Right renal pelvis (tissue), 4 donors: ENCODE results near the gene CYP11A1. TPM values are rescaled to one million over a fixed set of nuclear protein-coding genes. Genes with fewer than 3 reads are reported as not detected.
"Not testable (repeated sequence)": the region's sequence is repeated elsewhere in the genome, so short reads cannot be mapped to it uniquely, and the experiment has no call there.

Source experiments
- DNase-seq, 4 donors: peaks; one replicate each; pipeline ENCODE4 v3.0.0-alpha.2; 2013; ENCODE audit warnings: low read depth in 4 of 4, low spot score in 3 of 4, missing footprints in 1 of 4
- polyA plus RNA-seq, 4 donors: library from polyadenylated mRNA; unstranded; fragments of 120-200 nt; gene quantifications; one replicate each; pipeline ENCODE4 v1.2.1, GENCODE V29; 2013; ENCODE audit not compliant: insufficient read length in 4 of 4

CYP11A1 gene
- polyA plus RNA-seq, 4 donors: 0.57 to 1.3 (median 1.1) TPM

- DNase-seq: no peak
These were observed 33.7 kb upstream of the CYP11A1 start for GRCh38 chr15:74400915-74401757.

GRCh38 chr15:74400313-74400860, 32.9 kb upstream of the CYP11A1 start:
- no peak for DNase-seq

- DNase-seq: no peak
These were observed 32.3 kb upstream of the CYP11A1 start for GRCh38 chr15:74399511-74400312.

- DNase-seq: no peak
These were observed 31.7 kb upstream of the CYP11A1 start for GRCh38 chr15:74399100-74399499.

GRCh38 chr15:74398183-74398582, 30.7 kb upstream of the CYP11A1 start:
- DNase-seq: no peak

- DNase-seq: no peak
These were observed 30.0 kb upstream of the CYP11A1 start for GRCh38 chr15:74397239-74398068.

GRCh38 chr15:74396445-74397238, 29.2 kb upstream of the CYP11A1 start:
- DNase-seq: no peak

- no peak for DNase-seq
These were observed 28.6 kb upstream of the CYP11A1 start for GRCh38 chr15:74396146-74396438.

GRCh38 chr15:74395319-74396145, 28.1 kb upstream of the CYP11A1 start:
- no peak for DNase-seq

- no peak for DNase-seq
These were observed 26.8 kb upstream of the CYP11A1 start for GRCh38 chr15:74394090-74394846.

GRCh38 chr15:74393423-74393822, 26.0 kb upstream of the CYP11A1 start:
- no peak for DNase-seq

GRCh38 chr15:74392902-74393301, 25.5 kb upstream of the CYP11A1 start:
- no peak for DNase-seq

- DNase-seq: no peak
These were observed 25.0 kb upstream of the CYP11A1 start for GRCh38 chr15:74392451-74392830.

- no peak for DNase-seq
These were observed 24.4 kb upstream of the CYP11A1 start for GRCh38 chr15:74391582-74392450.

- DNase-seq: no peak
These were observed 23.3 kb upstream of the CYP11A1 start for GRCh38 chr15:74390647-74391288.

GRCh38 chr15:74390049-74390646, 22.7 kb upstream of the CYP11A1 start:
- DNase-seq: not testable (repeated sequence)
